ENCODE data around the gene REEP1.

GRCh38 chr2:86189782-86190416 is 147.5 kb downstream of the REEP1 start:
- TF ChIP-seq, protein P1, sequence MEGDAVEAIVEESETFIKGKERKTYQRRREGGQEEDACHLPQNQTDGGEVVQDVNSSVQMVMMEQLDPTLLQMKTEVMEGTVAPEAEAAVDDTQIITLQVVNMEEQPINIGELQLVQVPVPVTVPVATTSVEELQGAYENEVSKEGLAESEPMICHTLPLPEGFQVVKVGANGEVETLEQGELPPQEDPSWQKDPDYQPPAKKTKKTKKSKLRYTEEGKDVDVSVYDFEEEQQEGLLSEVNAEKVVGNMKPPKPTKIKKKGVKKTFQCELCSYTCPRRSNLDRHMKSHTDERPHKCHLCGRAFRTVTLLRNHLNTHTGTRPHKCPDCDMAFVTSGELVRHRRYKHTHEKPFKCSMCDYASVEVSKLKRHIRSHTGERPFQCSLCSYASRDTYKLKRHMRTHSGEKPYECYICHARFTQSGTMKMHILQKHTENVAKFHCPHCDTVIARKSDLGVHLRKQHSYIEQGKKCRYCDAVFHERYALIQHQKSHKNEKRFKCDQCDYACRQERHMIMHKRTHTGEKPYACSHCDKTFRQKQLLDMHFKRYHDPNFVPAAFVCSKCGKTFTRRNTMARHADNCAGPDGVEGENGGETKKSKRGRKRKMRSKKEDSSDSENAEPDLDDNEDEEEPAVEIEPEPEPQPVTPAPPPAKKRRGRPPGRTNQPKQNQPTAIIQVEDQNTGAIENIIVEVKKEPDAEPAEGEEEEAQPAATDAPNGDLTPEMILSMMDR (IDR thresholded peaks at IDR 0.05; ENCODE audit: control extremely low read depth in 1 of 3, insufficient read depth in 1 of 3, low read depth in 1 of 3, low read length in 3 of 3) = no peak
- TF ChIP-seq EZH2 (IDR thresholded peaks at IDR 0.05; ENCODE audit: low read depth, low read length, severe bottlenecking) (no peak), PHF8 (conservative IDR thresholded peaks at IDR 0.05; ENCODE audit: low read depth, low read length) (no peak), GABPA (IDR thresholded peaks at IDR 0.05; ENCODE audit: borderline replicate concordance, insufficient read depth, low read length) (no peak), RFX5 (IDR thresholded peaks at IDR 0.05; ENCODE audit: borderline replicate concordance, low read depth, low read length) (no peak), BRCA1 (IDR thresholded peaks at IDR 0.05; ENCODE audit: low read depth, low read length) (no peak), TAF1 (IDR thresholded peaks at IDR 0.05; ENCODE audit: low read depth, low read length) (no peak), POLR2AphosphoS5 (IDR thresholded peaks at IDR 0.05; ENCODE audit: low read depth, low read length) (no peak)

All from H1 (cell line).